HK-2 (cell line): ENCODE measurements around the gene MAGEA8.
"Not testable (repeated sequence)": the region's sequence is repeated elsewhere in the genome, so short reads cannot be mapped to it uniquely, and the experiment has no call there.

Experiments used
- DNase-seq: peaks from one replicate; pipeline ENCODE4 v3.0.0-alpha.2; 2018; ENCODE audit not compliant: unreplicated experiment

MAGEA8 gene

DNA sequence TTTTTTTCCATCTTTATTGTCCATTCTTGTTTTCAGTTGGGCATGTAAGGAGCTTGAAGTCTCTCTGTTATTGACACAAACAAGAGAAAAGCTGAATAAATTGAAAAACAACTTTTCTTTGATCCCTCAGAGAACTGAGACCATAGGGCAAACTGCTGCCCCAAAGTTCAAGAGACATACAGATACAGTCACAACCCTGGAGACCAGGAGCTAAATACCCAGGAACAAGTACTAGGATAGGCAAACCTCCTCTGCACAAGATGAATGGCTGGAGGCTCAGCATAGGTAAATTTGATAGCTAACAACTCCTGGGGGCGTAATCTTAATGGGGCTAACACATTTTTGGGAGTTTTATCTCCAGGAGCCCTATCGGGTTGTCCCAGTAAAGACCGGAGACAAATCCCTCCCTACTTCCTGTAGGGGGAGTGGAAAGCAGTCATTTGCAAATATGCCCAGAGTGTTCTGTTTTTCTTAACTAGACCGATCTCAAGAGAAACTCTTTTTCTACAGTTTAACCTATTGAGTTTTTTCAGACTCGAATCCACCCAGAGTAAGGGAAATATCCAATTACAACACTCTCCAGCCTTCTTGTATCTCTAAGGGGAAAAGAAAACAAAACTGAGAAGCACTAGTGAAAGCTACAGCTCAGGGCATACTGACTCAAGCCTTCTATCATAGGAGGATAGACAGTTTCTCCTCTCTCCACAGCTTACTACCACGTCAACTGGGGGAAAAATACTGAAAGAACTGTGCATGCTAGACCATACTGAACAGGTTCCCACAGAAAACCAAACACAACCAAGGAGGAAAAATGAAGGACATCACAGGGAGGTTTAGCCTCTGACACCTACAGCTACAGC, 23.1 kb downstream of the MAGEA8 start:
- peak; percentile 0 for DNase-seq

GRCh38 chrX:149908308-149908707, 27.3 kb downstream of the MAGEA8 start:
- no peak for DNase-seq

DNA sequence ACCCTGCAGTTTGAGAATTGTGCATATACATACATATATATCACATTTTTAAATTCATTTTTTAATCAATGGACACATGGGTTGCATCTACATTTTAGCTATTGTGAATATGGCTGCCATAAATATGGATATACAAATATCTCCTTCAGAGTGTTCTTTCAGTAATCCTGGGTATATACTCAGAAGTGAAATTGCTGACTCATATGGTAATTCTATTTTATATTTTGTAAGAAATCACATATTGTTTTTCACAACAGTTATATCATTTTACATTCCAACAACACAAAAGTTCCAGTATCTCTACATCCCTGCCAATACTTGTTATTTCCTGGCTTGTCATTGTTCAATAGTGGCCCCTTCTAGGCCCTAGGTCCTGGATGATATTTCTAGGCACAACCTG, 27.7 kb downstream of the MAGEA8 start:
- no peak for DNase-seq

DNA sequence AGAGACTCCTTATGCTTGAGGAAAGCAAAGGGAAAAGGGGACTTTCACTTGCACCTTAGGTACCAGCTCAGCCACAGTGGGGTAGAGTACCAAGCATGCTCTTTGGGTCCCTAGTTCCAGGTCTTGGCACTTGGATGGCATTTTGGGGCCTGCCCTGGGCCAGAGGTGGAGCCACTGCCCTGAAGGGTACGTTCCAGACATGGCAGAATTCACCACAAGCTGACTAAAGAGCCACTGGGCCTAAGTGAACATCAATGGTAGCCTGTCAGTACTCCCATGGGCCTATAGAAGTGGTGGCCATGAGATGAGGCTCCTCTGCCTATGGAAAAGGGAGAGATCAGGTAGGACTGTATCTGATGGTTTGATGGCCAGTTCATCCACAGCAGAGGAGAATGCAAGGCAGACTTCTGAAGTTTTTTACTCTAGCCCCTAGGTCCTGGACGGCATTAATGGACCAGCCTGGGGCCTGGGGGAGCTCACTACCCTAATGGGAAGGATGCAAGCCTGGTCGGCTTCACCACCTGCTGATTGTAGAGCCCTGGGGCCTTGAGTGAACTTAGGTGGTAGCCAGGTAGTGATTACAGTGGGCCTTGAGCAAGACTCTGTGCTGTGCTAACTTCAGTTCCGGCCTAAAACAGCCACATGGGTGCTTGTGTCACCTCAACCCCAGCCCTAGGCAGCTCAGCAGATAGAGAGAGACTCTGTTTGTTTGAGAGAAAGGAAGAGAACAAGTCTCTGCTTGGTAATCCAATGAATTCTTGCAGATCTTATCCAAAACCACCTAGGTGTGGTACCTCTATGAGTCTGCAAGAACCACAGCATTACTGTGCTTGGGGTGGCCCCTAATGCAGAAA, 28.6 kb downstream of the MAGEA8 start:
- DNase-seq = no peak

- DNase-seq = no peak
Observed at GRCh38 chrX:149910178-149910695, 29.3 kb downstream of the MAGEA8 start.

DNA sequence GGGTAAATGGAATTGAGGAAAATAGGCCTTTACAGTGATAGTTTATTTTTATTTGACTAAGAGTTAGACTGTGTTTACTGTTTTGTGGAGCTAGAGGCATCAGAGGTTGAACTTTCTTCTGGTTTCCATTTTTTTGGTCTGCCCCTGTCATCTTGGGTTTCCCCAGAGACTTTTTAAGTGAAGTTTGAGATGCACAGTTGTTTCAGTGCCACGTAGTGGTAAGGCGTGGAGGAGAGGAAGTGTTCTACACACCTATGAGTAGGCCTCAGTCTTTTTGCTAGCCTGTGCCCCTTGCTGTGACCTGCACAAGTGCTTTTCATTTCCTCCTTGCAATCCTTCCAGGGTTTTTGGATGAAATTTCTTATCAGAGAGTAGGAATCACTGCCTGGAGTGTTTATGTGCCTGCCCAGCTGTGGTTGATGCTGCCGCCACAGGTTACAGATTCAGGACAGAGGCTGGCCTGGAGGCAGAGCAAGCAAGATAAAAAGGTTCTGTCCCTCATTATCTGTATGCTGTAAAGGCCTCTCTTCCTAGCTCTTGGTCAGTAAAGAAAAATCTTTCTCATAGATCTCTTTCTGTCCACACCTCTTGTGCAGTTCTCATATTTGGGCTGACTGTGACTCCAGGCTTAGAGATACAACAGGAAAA, 35.9 kb downstream of the MAGEA8 start:
- no peak for DNase-seq

GRCh38 chrX:149923836-149924235, 42.9 kb downstream of the MAGEA8 start:
- not testable (repeated sequence) for DNase-seq

DNA sequence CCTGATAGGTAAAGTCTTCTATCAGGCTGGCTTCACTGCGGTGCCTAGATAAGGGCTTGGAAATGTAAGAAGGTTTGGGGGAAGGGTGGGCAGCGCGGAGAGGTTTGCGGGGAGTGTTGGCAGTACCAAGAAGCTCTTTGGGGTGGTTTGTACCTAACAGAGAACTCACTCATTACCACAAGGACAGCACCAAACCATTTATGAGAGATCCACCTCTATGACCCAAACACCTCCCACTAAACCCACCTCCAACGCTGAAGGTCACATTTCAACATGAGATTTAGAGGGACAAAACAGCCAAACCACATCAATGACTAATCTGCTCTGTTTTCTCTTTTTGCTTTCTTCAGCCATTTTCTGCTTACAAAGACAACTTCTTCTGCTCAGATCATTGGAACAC, 43.5 kb downstream of the MAGEA8 start:
- DNase-seq = not testable (repeated sequence)

- not testable (repeated sequence) for DNase-seq
Observed at GRCh38 chrX:149927245-149927963, 46.4 kb downstream of the MAGEA8 start.

DNA sequence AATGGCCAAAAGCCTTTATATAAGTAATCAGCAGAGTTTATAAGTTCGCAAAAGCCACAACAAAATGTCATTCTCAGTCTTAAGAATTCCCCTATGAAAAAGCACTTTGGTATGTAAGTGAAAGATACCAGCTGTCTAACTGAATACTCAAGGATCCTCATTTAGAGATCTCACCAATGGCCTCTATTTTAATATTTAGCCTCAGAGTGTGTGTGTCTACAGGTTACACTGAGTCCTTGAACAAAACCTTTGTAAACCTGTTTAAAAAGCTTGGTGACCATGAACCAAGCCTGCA, 46.9 kb downstream of the MAGEA8 start:
- DNase-seq = not testable (repeated sequence)

- DNase-seq = not testable (repeated sequence)
Observed at GRCh38 chrX:149928635-149929034, 47.7 kb downstream of the MAGEA8 start.

GRCh38 chrX:149929400-149929799, 48.4 kb downstream of the MAGEA8 start, which contains the start of gene HSFX4:
TSS of gene HSFX4 (plus strand) at chrX:149929573. CDS start at chrX:149929645, 72 bp downstream.
- DNase-seq = not testable (repeated sequence)

GRCh38 chrX:149931355-149931754, 50.4 kb downstream of the MAGEA8 start:
- not testable (repeated sequence) for DNase-seq

DNA sequence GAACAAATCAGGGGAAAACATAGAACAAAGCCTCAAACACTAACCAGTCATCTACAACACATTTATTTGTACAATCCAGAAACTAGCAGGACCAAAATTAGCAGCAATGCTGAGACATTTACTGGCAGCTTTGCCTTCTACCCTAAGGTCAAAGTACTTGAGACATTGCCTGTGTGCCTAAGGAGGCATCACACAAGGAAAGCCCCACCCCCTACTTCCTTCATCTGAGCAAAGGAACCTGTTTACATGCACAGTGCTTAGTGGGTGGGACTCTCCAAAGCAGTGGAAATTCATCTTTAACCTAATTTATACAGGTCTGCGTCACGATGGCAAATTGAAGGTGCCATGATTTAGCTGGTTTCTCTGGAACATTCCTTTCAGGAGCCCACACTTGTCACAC, 51.2 kb downstream of the MAGEA8 start:
- DNase-seq = not testable (repeated sequence)

DNA sequence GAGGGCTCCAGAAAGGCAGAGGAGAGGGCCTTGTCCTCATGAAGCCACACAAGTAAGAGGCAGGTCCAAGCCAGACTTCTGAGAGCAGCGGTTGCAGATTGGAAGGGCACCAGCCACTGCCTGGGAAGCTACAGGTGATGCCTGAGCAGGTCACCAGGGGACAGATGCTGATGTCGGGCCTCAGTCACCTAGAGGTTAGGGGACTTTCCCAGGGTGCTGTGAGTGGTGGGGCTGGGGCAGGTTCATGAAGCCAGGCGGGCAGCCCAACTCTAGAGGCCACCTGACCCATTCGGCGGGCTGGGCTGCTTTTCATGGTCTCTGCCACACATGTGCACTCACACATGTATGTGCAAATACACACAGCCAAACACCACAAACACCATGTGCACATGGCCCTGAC, 52.0 kb downstream of the MAGEA8 start:
- DNase-seq = not testable (repeated sequence)

GRCh38 chrX:149933547-149933946, 52.6 kb downstream of the MAGEA8 start:
- not testable (repeated sequence) for DNase-seq
